NCI-H1694 treated with DMSO at 0.1 percent for 48 hours (cell line): ENCODE results near the gene SPIRE2.
"Not testable (repeated sequence)": the region's sequence is repeated elsewhere in the genome, so short reads cannot be mapped to it uniquely, and the experiment has no call there.

ENCODE experiments used
- DNase-seq: peaks from one replicate; lab custom pipeline; 2025; lab: John Stamatoyannopoulos, UW

The SPIRE2 gene

DNA sequence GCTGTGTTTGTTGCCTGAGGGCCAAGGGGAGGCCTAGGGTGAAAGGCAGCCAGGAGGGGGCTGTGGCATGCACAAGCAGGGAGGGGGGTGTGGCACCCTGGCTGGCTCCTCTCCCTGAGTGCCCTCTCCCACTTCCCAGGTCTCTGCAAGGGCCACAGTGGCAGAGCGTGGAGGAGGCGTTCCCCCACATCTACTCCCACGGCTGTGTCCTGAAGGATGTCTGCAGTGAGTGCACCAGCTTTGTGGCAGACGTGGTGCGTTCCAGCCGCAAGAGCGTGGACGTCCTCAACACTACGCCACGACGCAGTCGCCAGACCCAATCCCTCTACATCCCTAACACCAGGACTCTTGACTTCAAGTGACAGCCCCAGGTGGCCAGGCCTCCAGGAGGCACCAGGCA lies 41.6 kb downstream of the SPIRE2 start:
- no peak for DNase-seq

GRCh38 chr16:89870440-89870839 lies 42.2 kb downstream of the SPIRE2 start:
- no peak for DNase-seq

DNA sequence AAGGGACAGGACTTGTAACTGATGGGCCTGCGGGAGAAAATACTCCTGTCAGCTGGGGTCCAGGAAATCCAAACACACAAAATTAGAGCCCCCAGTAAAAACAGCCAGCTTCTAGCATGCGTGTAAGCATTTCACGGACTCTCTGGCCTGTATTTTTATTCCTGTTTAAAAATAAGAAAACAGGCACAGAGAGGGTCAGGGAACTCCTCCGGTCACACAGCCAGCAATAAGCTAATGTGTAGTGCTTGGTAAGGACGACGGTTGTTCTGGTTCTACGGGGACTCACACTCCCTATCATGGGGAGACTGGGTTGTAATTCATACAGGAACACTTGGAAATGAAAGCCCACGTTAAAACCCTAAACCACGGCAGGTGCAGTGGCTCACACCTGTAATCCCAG lies 43.6 kb downstream of the SPIRE2 start:
- DNase-seq = no peak

- peak; percentile 78 for DNase-seq
Observed at GRCh38 chr16:89873109-89873971, 45.1 kb downstream of the SPIRE2 start, which contains the start of gene TCF25. TSS of gene TCF25 (plus strand) at chr16:89873592. CDS start at chr16:89873668, 76 bp downstream.

DNA sequence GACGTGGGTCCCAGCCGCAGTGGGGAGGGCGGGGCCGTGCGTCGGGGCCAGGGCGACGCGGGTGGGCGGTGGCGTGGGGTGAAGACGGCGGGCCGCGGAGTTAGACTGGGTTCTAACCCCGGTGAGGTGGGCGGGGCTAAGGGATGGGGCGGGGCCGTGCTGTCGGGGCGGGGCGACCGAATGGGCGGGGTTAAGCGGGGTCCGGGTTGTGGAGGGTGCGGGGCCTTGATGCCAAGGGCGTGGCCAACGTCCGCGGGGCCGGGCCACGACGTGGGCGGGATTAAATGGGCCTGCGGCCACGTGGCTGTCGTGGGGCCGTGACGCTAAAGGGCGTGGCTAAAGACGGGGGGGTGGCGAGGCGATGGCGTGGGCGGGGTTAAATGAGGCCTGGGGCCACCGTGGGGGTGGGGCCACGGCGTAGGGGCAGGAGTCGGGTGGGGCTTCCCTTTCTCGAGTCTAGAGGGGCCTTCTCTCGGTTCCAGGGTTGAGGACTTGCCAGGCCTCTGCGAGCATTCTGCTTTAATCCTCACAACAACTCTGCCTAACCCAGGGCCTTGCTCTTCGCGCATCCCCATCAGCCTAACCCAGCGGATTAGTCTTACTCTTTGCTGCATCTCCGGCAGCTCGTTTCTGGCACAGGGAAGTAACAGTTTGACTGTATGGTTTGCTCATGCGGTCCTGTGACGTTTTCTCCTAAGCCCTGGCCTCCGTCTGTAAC lies 45.9 kb downstream of the SPIRE2 start:
- DNase-seq = peak; percentile 67

- DNase-seq = not testable (repeated sequence)
Observed at GRCh38 chr16:89879123-89879522, 50.8 kb downstream of the SPIRE2 start.

- no peak for DNase-seq
Observed at GRCh38 chr16:89880477-89881367, 52.4 kb downstream of the SPIRE2 start.

DNA sequence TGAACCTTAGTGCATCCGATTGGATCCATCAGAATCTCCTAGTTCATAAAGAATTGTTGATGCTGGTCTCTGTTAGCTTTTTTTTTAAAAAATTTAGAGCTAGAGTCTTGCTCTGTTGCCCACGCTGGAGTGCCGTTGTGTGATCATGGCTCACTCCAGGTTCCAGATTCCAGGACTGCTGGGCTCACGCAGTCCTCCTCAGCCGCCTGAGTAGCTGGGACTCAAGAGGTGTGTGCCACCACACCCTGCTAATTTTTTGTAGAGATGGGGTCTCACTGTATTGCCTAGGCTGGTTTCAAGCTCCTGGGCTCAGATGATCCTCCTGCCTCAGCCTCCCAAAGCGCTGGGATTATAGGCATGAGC lies 53.1 kb downstream of the SPIRE2 start:
- no peak for DNase-seq

- DNase-seq = no peak
Observed at GRCh38 chr16:89883346-89884040, 55.2 kb downstream of the SPIRE2 start.

DNA sequence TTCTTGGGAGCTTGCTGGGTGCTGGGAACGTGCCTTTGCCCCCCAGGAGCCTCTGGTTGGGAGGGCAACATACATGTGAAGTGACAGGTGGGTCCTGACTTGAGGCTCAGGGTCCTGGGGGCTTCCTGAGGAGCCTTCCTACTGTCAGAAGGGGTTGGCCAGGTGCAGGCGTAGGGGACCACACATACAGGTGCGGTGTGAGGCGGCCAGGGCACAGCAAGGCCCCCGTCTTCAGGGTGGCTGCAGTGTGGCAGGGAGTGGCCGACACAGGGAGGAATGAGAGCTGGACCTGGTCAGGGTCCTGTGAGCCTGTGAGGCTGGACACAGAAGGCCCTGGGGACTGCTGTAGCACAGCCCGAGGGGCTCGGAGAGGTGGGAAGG lies 55.8 kb downstream of the SPIRE2 start:
- DNase-seq = no peak

GRCh38 chr16:89887243-89887642 lies 59.0 kb downstream of the SPIRE2 start:
- DNase-seq = no peak

DNA sequence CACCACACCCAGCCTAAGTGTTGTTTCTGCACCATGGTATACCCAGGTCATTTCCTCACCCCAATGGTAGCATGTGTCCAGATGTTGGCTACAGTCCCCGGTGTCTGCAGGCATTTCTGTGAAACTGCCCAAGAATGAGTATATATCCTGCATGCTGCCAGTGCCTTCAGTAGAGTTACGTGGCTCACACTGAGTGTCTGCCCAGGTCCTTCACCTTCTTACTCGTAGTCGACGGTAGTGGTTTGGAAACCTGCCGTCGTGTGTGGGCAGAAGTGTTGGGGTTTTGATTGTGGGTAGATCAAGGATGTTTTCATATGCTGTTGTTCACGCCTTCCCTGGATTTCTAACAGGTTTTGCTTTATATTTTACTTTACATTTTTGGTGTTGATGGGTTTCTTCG lies 61.9 kb downstream of the SPIRE2 start:
- DNase-seq = no peak

- DNase-seq = no peak
Observed at GRCh38 chr16:89890886-89891657, 62.8 kb downstream of the SPIRE2 start.

DNA sequence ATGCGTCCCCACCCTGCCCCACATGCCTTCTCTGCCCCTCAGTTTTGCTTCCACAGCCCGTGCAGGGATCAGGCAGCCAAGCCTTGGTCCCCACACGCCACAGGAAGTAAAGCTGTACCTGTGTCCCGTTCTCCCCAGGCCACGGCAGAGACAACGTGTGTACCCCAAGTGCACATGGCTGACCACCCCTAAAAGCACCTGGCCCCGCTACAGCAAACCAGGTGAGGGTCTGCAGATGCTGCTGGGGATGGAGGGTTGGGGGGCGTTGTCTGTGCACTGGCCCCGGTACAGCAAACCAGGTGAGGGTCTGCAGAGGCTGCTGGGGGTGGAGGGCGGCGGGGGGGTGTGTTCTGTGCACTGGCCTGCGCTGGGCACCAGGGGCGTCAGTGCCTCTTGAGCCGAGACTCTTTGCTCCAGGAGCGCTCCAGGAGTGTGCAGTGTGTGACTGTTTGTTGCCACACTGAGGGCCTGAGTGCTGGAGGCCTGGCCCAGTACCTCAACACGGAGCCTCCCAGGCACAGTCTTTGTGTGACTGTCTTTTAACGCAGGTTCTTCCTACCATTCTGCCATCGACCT lies 63.9 kb downstream of the SPIRE2 start:
- DNase-seq = no peak

- DNase-seq = no peak
Observed at GRCh38 chr16:89892635-89893034, 64.4 kb downstream of the SPIRE2 start.

DNA sequence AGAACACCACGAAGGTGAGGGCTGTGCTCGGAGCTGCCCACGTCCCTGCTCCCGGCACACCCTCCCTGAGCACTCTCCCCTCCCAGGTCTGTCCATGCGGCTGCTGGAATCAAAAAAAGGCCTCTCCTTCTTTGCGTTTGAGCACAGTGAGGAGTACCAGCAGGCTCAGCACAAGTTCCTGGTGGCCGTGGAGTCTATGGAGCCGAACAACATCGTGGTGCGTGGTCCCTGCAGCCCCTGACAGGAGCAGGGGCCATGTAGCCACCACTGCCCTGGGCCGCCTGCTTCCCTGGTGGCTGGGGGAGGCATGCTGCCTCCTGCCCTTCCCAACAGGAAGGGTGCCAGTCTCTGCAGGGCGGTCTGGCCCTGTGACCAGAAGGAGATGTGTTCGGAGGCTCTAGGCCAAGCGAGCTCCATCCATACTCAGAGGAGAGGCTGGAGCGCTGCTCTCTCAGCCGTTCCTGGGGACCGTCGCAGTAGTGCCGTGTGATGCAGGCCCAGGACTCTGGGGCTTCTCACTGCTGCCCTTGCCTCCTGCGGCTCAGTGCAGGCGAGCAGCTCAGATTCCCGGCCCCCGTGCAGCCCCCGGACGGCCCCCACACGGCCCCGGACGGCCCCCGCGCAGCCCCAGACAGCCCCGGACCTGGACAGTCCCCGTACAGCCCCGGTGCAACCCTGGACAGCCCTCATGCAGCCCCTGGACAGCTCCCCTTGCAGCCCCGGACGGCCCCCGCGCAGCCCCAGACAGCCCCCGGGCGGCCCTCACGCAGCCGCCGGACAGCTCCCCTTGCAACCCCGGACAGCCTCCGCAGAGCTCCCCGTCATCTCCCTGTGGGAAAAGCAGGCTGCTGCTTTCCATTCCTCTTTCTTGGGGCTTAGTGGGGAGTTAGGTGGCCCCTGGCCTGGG lies 65.6 kb downstream of the SPIRE2 start:
- DNase-seq = no peak

- no peak for DNase-seq
Observed at GRCh38 chr16:89895482-89896250, 67.4 kb downstream of the SPIRE2 start.

- DNase-seq = no peak
Observed at GRCh38 chr16:89897204-89897603, 68.9 kb downstream of the SPIRE2 start.
